GM21576 (cell line): Measurements from ENCODE around the gene CTNNA3.

ENCODE experiments used
- ATAC-seq: cut with Tn5 transposase; IDR thresholded peaks from one replicate; pipeline ENCODE4 v1.9.1; 2021; ENCODE audit warnings: mild to moderate bottlenecking, moderate library complexity; ENCODE audit not compliant: unreplicated experiment

The CTNNA3 gene

DNA sequence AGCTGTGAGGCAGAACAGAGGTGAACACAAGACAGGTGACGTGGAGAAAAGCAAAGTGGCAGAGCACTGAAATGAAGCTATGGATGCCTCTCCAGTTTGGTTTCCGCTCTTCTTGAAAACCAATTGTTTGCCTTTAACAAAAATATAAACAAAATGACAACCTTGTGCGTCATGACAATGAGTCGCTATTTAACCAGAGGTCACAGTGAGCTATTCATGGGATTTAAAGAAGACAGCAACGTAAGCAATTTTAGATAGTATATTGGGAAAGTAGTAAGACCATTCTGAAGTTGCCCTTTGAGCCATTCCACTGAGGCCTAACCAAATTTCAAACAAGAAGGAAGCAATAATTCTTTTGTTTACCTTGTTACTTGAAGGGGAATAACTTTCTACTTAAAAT lies 785.3 kb downstream of the CTNNA3 start:
- ATAC-seq, result no peak

DNA sequence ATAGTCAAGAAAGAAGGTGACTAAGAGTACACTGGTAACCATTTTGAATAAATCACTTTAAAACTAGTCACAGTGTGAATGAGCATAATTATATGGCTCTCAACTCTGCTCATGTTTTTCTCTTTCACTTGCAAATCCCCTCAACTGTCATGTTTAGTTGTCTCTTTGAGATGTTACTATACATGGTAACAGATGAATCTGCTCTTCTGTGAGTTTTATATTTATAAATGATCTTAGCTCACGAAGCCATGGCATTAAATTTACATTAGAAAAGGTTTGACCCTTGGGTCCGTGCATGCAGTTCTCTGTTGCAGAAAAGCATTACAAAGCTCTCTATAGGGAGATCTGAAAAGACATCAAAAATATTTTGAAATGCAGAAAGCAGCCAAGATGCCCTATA lies 803.1 kb downstream of the CTNNA3 start:
- no peak for ATAC-seq

DNA sequence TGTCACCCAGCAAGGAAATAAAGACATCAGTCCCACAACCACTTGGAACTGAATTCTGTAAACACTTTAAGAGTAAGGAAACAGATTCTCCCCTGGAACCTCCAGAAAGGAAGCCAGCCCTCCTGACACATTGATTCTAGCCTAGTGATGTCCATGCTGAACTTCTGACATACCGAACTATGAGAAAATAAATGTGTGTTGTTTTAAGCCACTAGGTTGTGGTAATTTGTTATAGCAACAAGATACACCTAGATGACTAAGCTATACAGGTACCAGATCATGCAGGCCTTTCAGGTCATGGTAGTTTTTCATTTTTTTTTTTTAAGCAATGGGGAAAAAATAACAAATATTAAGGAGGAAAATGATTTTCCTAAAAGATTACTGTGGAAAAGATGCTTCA lies 807.8 kb downstream of the CTNNA3 start:
- no peak for ATAC-seq

DNA sequence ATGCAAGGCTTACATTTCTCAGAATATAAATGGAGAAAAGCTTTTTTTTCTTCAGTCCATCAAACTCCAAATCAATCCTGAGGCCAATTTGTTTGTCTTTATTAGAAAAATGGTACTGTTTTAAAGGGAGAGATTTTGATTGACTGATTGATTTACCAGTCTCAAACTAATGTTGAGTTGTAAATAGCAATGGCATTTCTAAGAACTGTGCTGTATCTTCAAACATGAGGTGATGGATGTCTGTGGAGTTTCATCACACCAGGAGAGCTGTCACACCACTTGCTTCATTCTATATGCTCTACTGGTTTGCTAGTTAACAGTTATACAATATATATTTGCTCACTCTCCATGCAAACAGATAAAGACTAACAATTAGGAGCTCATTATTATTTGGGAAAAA lies 809.1 kb downstream of the CTNNA3 start:
- ATAC-seq, result no peak

DNA sequence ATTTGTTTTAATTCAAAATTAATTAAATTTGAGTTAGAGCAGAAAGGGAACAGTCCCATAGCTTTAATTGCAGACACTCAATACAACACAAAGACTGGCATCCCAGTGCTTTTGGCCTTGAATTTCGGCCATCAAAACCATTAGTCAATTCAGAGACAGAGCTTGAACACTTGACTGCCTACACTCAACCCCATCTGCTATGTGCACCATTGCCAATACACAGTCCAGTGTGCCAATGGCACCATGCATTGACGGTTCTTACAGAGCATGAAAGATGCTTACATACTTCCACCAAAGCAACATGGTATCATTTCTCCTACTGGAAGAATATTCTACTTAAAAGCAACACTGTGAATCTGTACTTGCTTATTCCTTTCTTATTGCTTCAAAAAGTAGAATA lies 813.7 kb downstream of the CTNNA3 start:
- no peak for ATAC-seq

DNA sequence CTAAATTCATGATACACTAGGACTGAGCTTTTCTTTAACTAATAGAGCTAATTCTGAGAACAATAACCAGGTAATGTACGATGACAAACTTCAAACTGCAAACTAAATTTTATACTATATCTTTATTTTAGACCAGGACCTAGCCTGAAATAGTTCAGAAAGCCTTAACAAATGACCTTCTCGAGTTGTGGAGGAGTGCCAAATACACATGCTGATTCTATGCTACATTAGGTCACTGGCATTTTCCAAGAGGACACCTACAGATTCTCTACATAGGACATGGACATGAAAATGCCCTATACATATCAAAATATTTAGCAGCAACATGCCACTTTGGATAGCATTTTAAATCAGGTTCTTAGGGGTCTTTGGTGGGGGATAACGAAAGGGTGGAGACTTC lies 814.2 kb downstream of the CTNNA3 start:
- no peak for ATAC-seq

DNA sequence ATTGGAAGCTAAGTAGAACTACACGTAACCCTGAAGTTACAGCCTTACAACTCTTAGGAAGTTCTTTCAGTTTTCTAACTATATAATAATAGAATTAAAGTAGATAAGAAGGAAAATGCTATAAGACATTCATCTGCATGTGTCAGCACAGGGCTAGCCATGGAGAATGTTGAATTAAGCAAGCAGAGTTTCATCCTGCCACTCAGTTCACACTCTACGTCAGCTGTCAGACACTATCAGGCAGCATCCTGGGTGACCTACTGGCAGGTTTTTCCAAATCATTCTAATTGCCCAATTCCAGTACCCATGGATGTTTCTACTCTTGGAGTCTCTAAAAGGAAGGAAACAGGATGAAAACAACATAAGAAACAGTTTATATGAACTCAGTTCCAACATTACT lies 815.2 kb downstream of the CTNNA3 start:
- ATAC-seq, result no peak

DNA sequence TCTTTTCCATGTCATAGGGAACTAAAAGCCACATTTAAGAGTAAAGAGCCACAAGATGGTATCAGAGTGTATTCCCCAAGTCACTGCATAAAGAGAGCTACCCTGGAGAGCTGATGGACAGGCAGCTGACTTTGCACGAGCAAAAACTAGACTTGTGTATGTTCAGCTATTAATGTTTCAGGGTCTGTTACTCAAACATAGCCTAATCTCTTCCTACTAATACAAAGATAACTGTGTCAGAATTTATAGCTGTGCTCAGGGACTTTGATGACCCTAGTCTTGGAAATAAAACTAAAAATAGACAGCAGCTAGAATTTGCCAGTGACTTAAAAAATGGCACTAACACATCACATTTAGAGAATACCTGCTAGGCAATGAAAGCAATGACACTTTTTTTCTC lies 815.7 kb downstream of the CTNNA3 start:
- no peak for ATAC-seq

DNA sequence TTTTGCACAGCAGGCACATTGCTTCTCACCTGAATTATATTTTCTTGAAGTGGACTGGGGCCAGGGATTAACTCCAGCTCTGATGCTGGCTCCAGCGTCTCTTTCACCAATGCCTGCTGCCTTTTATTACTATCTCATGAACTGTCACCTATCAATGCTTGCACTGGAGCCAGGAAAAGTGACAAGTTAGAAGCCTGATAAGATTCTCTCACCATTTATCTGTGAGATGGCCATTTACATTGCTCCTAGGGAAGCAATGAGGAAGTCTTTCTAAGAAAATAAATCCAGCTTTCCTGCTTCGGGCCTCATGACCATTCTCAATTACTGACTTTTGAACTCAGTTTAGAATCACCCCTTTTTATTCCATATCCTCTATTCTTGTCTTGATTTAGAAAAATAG lies 818.6 kb downstream of the CTNNA3 start:
- ATAC-seq, result no peak

DNA sequence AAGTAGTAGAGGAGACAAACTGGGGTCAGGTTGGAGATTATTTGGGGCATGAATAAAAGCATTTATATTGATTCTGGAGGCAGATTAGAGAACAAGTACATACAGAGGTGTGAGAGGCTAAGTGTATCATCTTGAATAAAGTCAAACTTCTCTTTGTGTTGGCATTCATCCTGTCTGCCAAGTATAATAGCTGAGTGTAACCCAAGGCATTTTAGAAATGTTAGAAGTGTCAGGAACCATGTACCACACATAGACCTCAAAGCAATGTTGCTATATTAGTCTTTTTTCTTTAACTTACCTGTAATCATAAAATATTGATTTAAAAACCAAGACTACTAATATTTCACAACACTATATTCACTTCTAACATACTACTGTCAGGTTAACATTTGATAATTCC lies 826.4 kb downstream of the CTNNA3 start:
- no peak for ATAC-seq

DNA sequence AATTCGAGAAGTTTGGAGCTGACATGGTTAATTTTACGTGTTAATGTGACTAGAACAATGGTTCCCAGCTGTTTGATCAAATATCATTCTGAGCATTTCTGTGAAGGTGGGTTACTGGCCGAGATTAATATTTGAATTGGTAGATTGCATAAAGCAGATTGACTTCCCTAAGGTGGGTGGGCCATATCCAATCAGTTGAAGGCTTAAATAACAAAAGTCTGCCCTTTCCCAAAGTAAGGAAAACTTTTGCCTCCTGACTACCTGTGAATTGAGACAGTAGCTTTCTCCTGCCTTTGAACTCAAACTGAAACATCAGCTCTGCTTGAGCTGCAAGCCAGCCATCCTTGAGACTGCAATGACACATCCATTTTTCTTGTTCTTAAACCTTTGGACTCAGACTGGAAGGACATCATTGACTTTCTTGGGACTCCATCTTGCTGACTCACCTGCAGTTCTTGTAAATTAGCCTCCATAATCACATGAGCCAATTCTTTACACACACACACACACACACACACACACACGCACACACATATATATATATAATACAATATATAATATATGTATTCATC lies 833.2 kb downstream of the CTNNA3 start:
- ATAC-seq, result no peak

DNA sequence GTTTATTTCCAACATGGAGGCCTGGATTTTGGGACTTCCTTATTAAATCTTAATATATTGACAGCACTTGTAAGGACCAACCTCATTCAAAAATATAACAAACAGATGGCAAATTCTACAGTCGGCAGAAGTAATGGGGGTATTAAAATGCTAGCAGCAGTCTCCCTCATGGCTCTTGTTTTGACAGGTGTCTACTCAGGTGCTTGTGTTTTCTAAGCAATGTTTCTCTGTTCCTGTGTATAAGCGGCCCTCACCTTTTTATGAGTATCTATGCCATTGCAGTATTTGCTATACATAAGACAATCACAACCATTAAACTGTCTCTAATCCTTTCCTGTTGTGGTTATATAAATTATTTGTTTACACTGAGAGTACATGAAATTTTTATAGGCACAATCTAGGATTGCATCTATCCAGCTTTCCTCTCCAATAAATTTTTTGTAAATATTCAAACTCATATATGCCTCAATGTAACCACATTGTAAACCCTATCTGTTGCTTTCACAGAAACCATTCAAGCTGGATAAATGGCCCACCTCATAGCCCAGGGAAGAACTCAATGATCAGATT lies 835.5 kb downstream of the CTNNA3 start:
- no peak for ATAC-seq

DNA sequence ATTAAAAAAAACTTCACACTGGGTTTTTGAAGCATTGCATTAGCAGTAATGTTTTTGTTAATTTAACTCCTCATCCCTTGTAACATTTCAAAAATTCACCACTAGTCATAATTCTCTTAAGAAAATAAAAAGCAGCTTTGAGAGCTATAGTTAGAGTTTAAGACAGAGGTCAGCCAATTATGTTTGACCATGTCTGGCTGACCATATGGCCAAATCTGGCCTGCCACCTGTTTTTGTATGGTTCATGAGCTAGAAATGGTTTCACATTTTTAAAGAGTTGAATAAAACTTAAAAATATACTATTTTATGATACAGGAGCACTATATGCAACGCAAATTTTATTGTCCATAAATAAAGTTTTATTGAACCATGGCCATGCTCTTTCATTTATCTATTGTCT lies 843.2 kb downstream of the CTNNA3 start:
- ATAC-seq, result no peak

DNA sequence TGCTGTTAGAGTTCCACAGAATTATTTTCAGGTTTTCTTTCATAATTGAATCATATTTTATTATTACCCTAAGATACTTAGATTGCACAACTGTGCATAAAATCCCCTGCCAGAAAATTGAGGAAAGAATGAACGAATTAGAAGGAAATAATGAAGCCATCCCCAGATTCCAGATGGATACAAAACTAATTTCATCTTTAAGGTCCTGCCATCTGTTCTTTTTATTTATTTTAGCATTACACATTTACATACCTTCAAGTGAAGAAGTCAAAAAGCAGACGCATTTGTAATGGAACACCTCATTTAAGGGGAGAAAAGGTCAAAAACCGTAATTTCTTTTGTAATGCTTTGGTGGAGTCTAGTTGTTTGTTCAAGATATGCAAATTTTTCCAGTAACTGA lies 847.1 kb downstream of the CTNNA3 start:
- ATAC-seq, result no peak

DNA sequence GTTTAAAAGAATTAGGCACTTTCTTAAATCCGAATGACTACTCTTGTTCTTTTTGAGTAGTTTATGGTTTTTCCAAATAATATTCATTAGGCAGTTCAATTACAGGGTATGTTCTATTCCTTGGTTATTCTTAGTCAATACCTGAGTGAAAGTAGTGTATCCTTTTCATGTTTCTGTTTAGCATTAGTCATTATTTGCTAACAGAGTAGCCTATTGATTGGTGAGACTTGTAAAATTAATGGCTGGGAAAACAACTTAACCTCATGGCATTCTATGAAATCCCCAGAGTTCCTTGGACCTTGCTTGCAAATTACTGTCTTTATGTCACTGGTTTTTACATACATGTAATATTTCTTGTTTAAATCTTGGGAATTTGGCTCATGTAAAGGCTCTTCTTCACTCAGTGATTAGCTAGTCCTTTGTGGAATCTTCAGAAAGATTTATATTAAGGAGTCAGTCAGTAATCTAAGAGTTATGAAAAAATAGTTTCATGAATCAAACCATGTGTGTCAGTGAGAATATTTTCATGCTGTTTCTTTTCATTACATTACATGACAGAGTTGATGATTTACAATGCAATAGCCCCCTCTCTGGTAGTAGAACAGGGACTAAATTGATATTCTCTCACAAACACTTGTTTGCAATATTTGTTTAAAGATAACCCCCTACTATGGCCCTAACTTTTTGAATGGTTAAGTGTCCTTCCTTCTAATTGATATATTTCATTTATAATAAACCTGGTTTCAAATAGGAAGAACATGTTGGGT lies 851.6 kb downstream of the CTNNA3 start:
- ATAC-seq, result no peak

DNA sequence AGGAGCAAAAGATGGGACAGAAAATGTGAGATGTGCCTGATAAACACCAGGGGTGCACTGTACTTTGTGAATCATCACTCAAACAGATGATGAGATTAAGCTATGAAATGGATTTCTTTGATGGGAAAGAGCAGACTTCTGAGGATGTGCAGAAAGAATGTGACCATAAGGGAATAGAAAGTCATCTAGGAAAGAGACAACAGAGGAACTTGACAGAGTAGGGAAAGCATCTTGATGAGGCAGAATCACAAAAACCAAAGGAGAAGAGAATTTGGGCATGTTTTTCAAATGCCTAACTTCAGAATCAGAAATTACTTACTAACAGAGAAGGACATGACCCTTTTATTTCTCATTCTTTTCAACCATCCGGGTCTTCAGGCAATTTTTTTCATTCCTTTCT lies 852.6 kb downstream of the CTNNA3 start:
- ATAC-seq, result no peak

DNA sequence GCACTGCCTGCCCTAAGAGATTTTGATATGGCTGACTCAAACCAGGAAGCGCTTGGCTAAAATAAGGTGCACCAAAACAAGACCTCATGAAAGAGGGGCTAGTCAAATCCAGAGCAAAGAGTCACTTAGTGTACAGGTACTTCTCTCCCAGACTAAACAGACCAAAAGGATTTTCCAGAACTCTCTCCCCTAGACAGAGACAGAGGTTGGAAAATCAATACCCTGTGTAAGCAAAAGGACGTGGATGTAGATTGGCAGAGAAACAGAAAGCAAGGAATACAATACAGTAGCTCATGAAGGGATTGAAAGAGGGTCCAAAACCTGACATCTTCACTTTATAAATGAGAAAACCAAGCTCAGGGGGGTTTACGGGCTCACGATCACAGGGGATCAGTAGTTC lies 853.1 kb downstream of the CTNNA3 start:
- ATAC-seq, result no peak

DNA sequence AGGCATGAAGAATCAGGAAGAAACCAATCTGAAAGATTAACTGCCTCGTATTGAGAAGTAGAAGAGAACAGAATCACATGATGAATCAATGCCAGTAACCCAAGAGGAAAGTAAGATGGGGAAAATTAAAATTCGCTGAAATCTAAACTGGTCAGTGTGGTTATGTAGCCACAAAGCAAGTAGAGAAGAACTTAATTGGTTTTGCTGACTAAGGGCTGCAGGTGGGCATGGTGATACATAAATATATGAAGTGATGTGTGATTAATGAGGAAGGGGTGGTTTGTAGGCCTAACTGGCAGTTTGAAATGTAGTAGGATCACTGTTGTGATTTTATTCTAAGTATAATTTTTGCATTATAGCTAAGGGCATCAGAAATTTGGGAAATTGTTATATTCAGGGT lies 853.6 kb downstream of the CTNNA3 start:
- ATAC-seq, result no peak

DNA sequence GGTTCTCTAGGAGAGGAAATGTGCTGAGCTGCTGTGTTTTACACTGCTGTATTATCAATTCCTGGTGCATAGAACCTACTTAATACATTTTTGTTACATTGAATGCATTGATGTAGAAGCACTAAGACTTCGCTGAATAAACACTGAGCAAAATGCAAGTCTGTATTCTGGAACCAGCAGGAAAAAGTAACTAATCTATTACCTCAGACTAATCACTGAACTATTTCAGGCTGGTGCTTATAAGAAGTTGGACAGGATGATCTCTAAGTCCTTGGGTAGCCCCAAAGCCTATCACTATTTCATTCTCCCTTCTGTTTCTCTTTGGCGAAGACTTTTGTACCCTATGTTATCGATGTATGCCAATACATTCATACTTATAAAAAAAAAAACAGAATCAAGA lies 857.3 kb downstream of the CTNNA3 start:
- no peak for ATAC-seq

DNA sequence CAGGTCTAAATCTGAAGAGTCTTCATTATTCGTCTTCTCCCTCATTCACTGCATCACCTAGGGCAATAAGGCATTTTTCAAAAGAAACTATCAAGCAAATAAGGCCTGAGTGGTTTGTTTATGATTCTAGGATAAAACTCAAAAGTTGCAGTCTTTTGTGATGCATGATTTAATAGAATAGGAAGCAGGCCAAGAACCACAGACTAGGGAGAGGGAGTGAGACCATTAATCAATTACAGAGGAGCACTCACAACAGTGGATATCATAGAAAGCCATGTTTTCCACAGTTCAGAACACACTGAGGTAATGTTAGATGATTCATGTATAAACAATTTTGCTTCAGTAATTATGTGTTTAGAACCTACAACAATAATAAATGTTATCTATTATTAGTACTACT lies 858.0 kb downstream of the CTNNA3 start:
- ATAC-seq, result no peak

DNA sequence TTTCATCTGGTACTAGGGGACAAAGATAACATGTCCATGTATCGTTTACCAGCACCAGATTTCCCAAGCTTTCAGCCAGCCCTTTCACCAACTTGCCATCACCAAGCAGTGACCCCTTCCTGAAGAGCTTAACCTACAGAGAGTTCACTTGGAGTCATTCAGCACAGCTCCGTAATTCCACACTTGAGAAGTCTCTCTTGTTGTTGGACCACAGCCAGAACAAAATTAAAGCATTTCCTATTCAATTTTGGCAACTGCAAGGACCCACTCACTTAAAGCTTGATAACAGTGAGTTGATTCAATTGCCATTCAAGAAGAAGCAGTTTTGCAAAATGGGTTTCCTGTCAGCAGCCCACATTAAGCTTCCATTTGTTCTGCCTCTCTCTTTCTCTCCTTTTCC lies 858.7 kb downstream of the CTNNA3 start:
- no peak for ATAC-seq

DNA sequence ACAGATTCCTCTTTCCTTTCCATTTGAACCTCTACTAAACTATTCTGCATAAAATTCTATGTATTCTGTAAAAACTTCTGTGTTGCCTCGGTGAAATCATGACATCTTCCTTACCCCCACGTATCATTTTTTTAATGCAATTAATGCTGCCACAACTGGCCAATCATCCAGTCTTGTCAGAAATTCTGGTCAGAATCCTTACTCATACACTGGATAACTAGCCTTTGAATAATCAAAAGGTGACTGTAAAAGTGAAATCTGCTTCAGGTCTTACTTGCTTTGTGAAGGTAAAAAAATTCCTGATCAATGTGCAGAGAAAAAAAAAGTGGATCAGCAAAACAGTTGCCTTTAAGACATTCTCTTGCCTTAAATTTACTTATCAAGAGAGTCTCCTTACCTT lies 859.2 kb downstream of the CTNNA3 start:
- ATAC-seq, result no peak

DNA sequence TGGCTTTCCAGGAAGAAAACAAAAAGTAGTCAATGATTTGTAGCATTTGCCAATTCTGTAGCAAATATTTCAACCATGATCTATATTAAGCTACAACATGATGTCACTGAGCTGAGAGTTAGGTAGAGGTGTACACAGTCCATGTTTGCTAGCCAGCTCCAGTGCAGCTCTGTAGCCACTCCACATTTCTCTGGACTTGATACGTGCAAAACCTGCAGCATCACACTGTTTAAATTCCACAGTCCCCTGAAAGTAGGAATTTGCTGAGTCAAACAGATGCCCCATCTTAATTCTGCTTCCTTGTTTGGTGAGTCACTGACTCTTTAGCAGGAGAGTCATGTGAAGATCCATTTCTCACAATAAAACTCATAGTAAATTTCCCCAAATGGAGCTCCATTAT lies 859.9 kb downstream of the CTNNA3 start:
- ATAC-seq, result no peak
